HG03066 (cell line): ENCODE results near the gene CPLX4.

Experiments
- ATAC-seq: cut with Tn5 transposase; IDR thresholded peaks from one replicate; pipeline ENCODE4 v1.9.1; 2021; ENCODE audit warnings: low read depth; ENCODE audit not compliant: unreplicated experiment

The CPLX4 gene

GRCh38 chr18:59318460-59319050 lies at the start of gene CPLX4:
Gene CPLX4 (minus strand): TSS chr18:59318649. CDS start chr18:59318462, 187 bp downstream.
- no peak for ATAC-seq

DNA sequence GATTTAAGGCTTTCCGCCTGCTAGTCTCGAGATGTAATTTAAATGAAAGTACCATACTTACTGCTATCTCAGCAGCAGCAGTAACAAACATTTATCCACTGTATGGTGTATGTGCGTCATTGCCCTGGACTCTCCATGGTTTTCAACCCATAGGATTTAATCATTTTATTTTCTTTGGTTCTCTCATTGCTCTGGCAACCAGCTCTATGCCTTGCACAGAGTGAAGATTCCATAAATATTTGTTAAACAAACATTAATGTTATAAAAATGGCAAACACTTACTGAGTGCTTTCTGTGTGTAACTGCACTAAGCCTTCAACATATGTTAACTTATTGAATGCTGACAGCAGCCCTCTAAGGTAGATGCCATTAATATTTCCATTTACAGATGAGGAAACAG lies 41.9 kb upstream of the CPLX4 start:
- no peak for ATAC-seq

DNA sequence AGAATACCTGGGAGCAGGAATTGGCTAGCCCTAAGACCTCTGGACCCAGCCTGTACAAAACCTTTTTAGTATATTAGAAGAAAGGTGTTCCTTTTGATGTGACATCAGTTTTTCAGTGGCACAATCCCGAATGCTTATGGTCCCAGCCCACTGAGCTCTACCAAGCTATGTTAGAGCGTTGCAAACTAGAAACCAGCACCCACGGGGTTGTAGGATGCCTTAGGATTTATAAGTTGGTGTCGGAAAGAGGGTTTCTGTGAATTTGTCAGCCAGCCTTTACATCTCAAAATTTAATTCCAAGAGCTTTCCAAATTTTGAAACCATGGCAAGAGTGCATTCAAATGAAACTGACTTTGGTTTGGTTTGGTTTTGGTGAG lies 41.1 kb upstream of the CPLX4 start:
- peak; percentile 14 for ATAC-seq

GRCh38 chr18:59358712-59359575 lies 40.5 kb upstream of the CPLX4 start, which contains the start of gene LMAN1:
Gene LMAN1 (minus strand): TSS chr18:59359265. CDS start chr18:59359244, 21 bp downstream.
- ATAC-seq = peak; percentile 92

- ATAC-seq = no peak
These were observed 39.9 kb upstream of the CPLX4 start for GRCh38 chr18:59358414-59358711.

GRCh38 chr18:59357928-59358327 lies 39.5 kb upstream of the CPLX4 start:
- no peak for ATAC-seq

- no peak for ATAC-seq
These were observed 36.3 kb upstream of the CPLX4 start for GRCh38 chr18:59354731-59355130.

- no peak for ATAC-seq
These were observed 34.7 kb upstream of the CPLX4 start for GRCh38 chr18:59353079-59353680.

GRCh38 chr18:59352250-59352855 lies 33.9 kb upstream of the CPLX4 start:
- ATAC-seq = no peak

GRCh38 chr18:59345556-59345955 lies 27.1 kb upstream of the CPLX4 start:
- ATAC-seq = no peak

DNA sequence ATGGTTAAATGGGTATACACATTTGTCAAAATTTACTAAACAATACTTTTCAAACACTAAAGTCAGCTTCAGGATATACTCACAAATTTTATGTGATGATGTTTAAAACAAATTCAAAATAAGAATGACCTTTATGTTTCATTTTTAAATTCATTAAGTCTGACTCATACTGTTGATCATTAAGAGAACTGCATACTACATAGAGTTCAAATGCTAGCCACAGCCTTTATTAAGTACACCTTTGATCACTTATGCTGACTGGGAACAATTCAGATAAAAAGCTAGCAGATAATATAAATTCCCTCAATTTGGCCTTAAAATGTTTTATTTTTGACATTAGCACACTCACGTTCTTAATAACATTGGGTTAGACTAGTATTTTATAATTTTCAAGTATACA lies 26.5 kb upstream of the CPLX4 start:
- ATAC-seq = no peak

DNA sequence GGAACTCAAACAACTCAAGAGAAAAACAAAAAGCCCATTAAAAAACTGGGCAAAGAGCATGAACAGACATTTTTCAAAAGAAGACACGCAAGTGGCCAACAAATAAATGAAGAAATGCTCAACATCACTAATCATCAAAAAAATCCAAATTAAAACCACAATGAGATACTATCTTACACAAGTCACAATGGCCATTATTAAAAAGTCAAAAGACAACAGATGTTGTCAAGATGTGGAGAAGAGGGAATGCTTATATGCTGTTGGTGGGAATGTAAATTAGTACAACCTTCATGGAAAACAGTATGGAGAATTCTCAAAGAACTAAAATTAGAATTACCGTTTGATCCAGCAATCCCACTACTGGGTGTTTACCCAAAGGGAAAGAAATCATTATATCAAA lies 25.5 kb upstream of the CPLX4 start:
- ATAC-seq = no peak

DNA sequence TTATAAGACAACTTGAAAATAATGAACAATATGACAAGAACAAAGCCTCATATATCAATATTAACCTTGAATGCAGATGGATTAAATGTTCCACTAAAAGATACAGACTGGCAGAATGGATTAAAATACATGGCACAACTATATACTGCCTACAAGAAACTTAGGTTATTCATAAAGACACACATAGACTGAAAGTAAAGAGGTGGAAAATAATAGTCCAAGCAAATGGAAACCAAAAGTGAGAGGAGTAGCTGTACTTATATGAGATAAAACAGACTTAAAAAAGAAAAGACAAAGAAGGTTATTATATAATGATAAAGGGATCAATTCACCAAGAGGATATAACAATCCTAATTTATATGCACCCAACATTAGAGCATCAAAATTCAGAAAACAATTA lies 22.4 kb upstream of the CPLX4 start:
- no peak for ATAC-seq

GRCh38 chr18:59340312-59340711 lies 21.9 kb upstream of the CPLX4 start:
- no peak for ATAC-seq

DNA sequence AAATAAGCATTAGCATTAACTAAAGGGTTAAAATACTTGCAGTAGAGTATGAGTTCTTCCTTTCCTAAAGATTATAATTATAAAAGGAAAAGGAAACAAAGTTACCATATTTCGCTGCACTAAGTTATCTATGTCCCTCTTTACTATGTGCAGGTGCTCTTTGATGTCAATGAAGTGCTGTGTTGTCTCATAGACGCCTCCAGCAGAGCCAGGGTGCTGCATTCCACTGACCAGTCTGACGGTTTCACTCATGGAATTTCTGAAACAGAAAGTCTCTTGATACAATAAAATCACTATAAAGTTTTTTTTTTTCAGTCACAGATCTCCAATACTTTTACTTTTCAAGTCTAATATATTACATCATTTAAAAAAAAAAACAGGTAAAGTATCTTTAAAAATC lies 14.5 kb upstream of the CPLX4 start:
- no peak for ATAC-seq

GRCh38 chr18:59328683-59329082 lies 10.2 kb upstream of the CPLX4 start:
- ATAC-seq = no peak

DNA sequence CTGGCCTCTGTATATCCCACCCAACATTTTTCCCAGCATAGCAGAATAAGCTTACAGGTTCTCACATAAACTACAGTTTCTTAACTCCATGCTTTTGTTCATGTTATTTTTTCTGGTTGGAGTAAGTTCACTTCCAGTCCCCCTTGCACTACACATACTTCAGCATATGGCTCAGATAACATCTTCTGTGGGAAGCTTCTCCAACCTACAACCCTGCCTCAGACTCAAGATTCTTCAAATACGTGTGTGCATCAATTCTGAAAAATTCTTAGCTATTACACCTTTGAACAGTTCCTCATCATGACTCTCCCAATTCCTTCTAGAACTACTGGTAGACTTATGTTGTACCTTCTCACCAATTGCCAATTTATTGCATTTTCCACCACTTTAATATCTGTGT lies 7.5 kb upstream of the CPLX4 start:
- ATAC-seq = no peak

GRCh38 chr18:59324623-59324971 lies 6.1 kb upstream of the CPLX4 start:
- ATAC-seq = no peak

DNA sequence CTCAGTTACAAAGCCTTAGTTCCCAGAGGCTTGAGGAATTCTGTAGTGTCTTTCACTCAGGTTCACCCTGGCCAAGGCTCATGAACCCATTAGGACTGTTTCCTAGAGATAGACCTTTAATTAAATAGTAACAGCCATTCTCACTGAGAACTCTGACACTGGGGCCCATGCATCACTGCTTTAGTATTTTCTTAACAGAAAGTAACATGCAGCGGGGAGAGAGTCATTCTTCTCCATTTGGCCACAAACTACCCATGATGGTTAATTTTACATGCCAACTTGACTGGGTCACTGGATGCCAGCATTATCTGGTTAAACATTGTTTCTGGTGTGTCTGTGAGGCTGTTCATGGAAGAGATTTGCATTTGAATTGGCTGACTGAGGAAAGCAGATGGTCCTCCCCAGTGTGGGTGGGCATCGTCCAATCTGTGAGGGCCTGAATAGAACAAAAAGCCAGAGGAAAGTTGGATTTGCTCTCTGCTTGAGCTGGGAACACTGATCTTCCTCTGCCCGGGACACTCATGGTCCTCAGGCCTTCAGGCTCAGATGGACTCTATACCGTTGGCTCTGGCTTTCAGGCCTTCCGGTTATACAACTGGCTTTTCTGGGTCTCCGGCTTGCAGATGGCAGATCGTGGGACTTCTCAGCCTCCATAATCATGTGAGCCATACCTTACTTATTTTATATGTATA lies 5.6 kb upstream of the CPLX4 start:
- no peak for ATAC-seq

DNA sequence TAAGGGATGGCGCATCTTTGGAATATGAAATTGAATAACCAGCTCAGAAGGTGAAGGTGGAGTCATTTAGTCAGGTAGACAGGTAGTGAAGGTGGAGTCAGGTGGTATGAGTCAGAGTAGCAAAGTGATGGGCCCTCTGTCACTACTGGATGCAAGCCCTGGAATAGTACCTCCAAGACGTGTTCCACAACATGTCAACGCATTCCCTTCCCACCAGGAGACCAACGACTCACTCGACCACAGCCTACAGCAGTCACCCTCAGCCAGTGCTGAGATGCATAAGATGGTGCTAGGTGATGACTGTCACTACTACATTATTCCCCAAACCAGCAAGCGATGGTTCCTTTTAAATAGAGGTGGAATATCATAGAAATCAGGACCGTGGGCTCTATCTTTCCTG lies 6.8 kb downstream of the CPLX4 start:
- ATAC-seq = no peak

DNA sequence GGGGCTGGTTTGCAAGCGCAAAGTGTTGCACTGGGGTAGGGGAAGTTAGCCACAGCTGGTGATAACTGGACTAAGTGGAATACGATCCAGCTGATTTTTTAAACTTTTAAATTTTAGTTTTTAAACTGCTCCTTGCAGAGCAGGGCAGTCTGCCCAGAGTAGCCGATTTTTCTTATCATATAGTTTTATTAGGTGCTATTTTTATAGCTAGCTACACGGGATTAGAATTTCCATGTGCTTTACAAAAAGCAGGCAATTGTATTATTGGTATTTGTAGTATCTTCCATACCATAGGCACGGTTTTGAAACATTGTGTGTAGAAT lies 9.6 kb downstream of the CPLX4 start:
- ATAC-seq = no peak
